GM12872 (cell line): ENCODE results near the gene CACNG1.

ENCODE experiments used
- CTCF ChIP-seq: IDR thresholded peaks from 3 replicates; pipeline ENCODE4 v1.5.1; 2011; ENCODE audit warnings: low read depth, mild to moderate bottlenecking, low read length, moderate library complexity; ENCODE audit not compliant: insufficient read depth

CACNG1 gene

GRCh38 chr17:67008101-67008500 is 36.3 kb upstream of the CACNG1 start:
- TF ChIP-seq CTCF, result no peak

DNA sequence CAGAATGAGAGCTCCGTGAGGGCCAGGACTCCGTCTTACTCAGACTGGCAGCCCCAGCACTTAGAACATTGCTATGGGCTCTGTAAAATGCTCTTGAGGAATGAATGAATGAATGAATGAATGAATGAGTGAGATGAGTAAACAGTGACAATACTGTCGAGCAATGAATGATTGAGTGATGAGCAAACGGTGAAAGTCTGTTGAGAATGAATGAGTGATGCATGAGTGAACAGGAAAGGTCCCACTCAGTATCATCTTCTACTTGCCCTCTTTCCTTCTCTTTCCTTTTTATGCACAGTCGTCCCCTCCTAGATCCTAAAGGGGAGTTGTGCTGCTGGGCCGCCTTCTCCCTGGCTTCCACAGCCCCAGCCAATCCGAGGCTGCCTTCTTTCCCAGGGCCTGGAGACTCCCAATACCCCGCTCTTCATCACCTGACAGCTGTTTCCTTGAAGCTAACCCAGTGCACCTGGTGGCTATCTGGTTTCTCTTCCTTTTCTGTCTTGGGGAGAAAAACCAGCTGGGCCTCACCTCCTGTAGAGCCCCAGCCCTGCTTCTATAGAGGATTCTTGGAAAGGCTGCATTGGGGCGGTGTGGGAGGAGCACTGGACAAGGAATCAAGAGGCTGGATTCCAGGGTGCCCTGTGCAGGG is 32.7 kb upstream of the CACNG1 start:
- TF ChIP-seq CTCF, result no peak

DNA sequence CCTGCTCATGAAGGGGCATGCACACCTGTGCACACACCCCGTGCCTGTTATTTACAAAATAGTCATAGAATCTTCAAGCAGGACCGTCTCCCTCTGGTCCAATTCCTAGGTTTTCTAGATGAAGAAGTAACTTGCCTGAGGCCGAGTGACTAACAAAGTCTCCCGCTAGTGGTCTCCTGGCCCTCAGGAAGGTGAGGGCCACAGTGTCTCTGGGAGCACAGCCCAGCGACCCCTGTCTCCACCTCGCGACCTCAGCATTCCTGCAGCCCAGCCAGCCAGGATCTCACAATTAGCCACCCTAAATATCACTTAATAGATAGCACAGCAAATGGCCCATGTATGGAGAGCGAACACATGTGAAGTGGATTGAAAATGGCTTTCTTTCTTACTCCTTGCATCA is 30.5 kb upstream of the CACNG1 start:
- TF ChIP-seq CTCF, result no peak

DNA sequence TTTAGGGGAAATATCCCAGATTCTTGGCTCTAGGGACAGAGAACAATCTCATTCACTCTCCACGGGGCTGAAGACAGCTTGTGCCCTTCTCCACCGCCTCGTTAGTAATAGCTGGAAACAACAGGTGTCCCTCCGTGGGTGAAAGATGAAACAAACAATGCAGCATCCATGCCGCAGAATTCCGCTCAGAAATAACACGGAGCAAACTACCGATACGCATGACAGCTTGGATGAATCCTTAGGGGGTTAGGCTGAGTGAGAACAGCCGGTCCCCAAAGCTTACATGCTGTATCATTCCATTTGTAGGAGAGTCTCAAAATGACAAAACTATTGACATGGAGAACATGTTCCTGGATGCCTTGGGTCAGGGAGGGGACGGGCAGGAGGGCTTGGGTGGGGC is 29.4 kb upstream of the CACNG1 start:
- no peak for TF ChIP-seq CTCF

- no peak for TF ChIP-seq CTCF
Observed at GRCh38 chr17:67016039-67016762, 28.2 kb upstream of the CACNG1 start.

GRCh38 chr17:67017910-67018309 is 26.4 kb upstream of the CACNG1 start:
- TF ChIP-seq CTCF, result no peak

- no peak for TF ChIP-seq CTCF
Observed at GRCh38 chr17:67018471-67019434, 25.6 kb upstream of the CACNG1 start.
